GM23338 (cell line): ENCODE results near the gene RPL31. TPM values are rescaled to one million over a fixed set of nuclear protein-coding genes. Genes with fewer than 3 reads are reported as not detected.

ENCODE experiments used
- ATAC-seq: fragments of 200-7000 bp; cut with Tn5 transposase; 3 replicates; pipeline ENCODE4 v1.9.1; 2020
- DNase-seq: peaks from one replicate; pipeline ENCODE4 v3.0.0-alpha.2; 2015; ENCODE audit warnings: low spot score
- H2AFZ ChIP-seq: fragments of 200-600 bp; sonication (generic); 2 replicates; pipeline ENCODE4 v1.8.0; 2016; ENCODE audit warnings: antibody characterized with exemption, mild to moderate bottlenecking, moderate library complexity
- H3F3A ChIP-seq: fragments of 200-600 bp; sonication (generic); replicated peaks from 2 replicates; pipeline ENCODE4 v1.8.0; 2017; ENCODE audit warnings: antibody characterized with exemption, mixed run types, low read depth
- H3K27ac ChIP-seq: fragments of 200-600 bp; sonication (generic); 2 replicates; pipeline ENCODE4 v1.6.1; 2016; ENCODE audit warnings: low read depth
- H3K27me3 ChIP-seq: fragments of 200-600 bp; sonication (generic); 2 replicates; pipeline ENCODE4 v1.8.0; 2016; ENCODE audit warnings: mild to moderate bottlenecking, mixed run types, moderate library complexity; ENCODE audit not compliant: insufficient read depth
- H3K36me3 ChIP-seq: fragments of 200-600 bp; sonication (generic); 2 replicates; pipeline ENCODE4 v1.8.0; 2016; ENCODE audit warnings: mild to moderate bottlenecking; ENCODE audit not compliant: insufficient read depth
- H3K4me1 ChIP-seq: fragments of 200-600 bp; sonication (generic); 2 replicates; pipeline ENCODE4 v1.8.0; 2016; ENCODE audit warnings: mild to moderate bottlenecking, moderate library complexity; ENCODE audit not compliant: insufficient read depth
- H3K4me2 ChIP-seq: fragments of 200-600 bp; sonication (generic); 2 replicates; pipeline ENCODE4 v1.7.1; 2017; ENCODE audit warnings: mixed run types
- H3K4me3 ChIP-seq: fragments of 200-600 bp; sonication (generic); 2 replicates; pipeline ENCODE4 v1.6.1; 2016; ENCODE audit warnings: mixed run types
- H3K79me2 ChIP-seq: fragments of 200-600 bp; sonication (generic); replicated peaks from 2 replicates; pipeline ENCODE4 v1.8.0; 2017; ENCODE audit warnings: mild to moderate bottlenecking; ENCODE audit not compliant: insufficient read depth
- H3K9me2 ChIP-seq: fragments of 200-600 bp; sonication (generic); 2 replicates; pipeline ENCODE4 v1.8.0; 2017; ENCODE audit not compliant: insufficient read depth
- H4K20me1 ChIP-seq: fragments of 200-600 bp; sonication (generic); replicated peaks from 2 replicates; pipeline ENCODE4 v1.8.0; 2017; ENCODE audit warnings: mild to moderate bottlenecking; ENCODE audit not compliant: insufficient read depth
- H3K27ac Mint-ChIP-seq: 2 replicates; pipeline ENCODE4 v1.8.0; 2020; ENCODE audit warnings: inconsistent platforms, mild to moderate bottlenecking, moderate library complexity, mixed read lengths
- H3K27me3 Mint-ChIP-seq: 3 replicates; pipeline ENCODE4 v1.8.0; 2022; ENCODE audit warnings: low read depth, mild to moderate bottlenecking, moderate library complexity, mixed read lengths, inconsistent platforms; ENCODE audit not compliant: insufficient read depth, poor library complexity
- H3K36me3 Mint-ChIP-seq: 3 replicates; pipeline ENCODE4 v1.8.0; 2021; ENCODE audit warnings: low read depth, mild to moderate bottlenecking, inconsistent platforms, moderate library complexity, mixed read lengths
- H3K4me1 Mint-ChIP-seq: 3 replicates; pipeline ENCODE4 v1.8.0; 2020; ENCODE audit warnings: mild to moderate bottlenecking, inconsistent platforms, mixed read lengths
- H3K4me3 Mint-ChIP-seq: 3 replicates; pipeline ENCODE4 v1.8.0; 2021; ENCODE audit warnings: moderate library complexity, mild to moderate bottlenecking, inconsistent platforms, mixed read lengths
- H3K9me3 Mint-ChIP-seq: 3 replicates; pipeline ENCODE4 v1.8.0; 2020; ENCODE audit warnings: moderate library complexity, mild to moderate bottlenecking, inconsistent platforms, mixed read lengths
- CREB1 ChIP-seq: fragments of 250-450 bp; sonication (Bioruptor Pico); IDR thresholded peaks from 2 replicates; pipeline ENCODE4 v1.5.0; 2020; ENCODE audit warnings: low read depth, mild to moderate bottlenecking, moderate library complexity
- EZH2 ChIP-seq: fragments of 200-600 bp; sonication (generic); IDR thresholded peaks from one replicate; pipeline ENCODE4 v1.8.0; 2017; ENCODE audit warnings: antibody characterized with exemption, mild to moderate bottlenecking, low read depth; ENCODE audit not compliant: unreplicated experiment
- EZH2phosphoT487 ChIP-seq: fragments of 200-600 bp; sonication (generic); IDR thresholded peaks from one replicate; pipeline ENCODE4 v1.8.1; 2018; ENCODE audit warnings: antibody characterized with exemption; ENCODE audit not compliant: unreplicated experiment
- JUNB ChIP-seq: IDR thresholded peaks from one replicate; pipeline ENCODE4 v1.6.1; 2016; ENCODE audit warnings: antibody characterized with exemption; ENCODE audit not compliant: unreplicated experiment
- NANOG ChIP-seq: IDR thresholded peaks from 2 replicates; pipeline ENCODE4 v1.6.1; 2016; ENCODE audit warnings: antibody characterized with exemption, borderline replicate concordance
- POLR2AphosphoS5 ChIP-seq: IDR thresholded peaks from 2 replicates; pipeline ENCODE4 v1.6.1; 2016; ENCODE audit warnings: antibody characterized with exemption, low read depth
- STAT1 ChIP-seq: IDR thresholded peaks from one replicate; pipeline ENCODE4 v1.6.1; 2016; ENCODE audit warnings: antibody characterized with exemption; ENCODE audit not compliant: unreplicated experiment
- ZNF114 ChIP-seq: fragments of 250-450 bp; sonication (Bioruptor Pico); IDR thresholded peaks from 2 replicates; pipeline ENCODE4 v1.5.0; 2020; ENCODE audit warnings: mild to moderate bottlenecking, moderate library complexity
- ZNF331 ChIP-seq: fragments of 250-450 bp; sonication (Bioruptor Pico); IDR thresholded peaks from 2 replicates; pipeline ENCODE4 v1.5.0; 2020; ENCODE audit warnings: low read depth, mild to moderate bottlenecking, moderate library complexity
- polyA plus RNA-seq: library from polyadenylated mRNA; unstranded; fragments of >200 nt; fragmentation: Nextera tagmentation; extraction: Ambion mirVana; gene quantifications from 2 replicates; pipeline ENCODE4 v1.2.1, GENCODE V29; 2016
- total RNA-seq: library from RNA; depleted of rRNA; stranded (reverse); fragments of >200 nt; shearing (Covaris generic); gene quantifications from 2 replicates; pipeline ENCODE4 v1.2.3, GENCODE V29; 2014
- TF ChIP-seq, protein P1 (sequence below): IDR thresholded peaks from one replicate; pipeline ENCODE4 v1.6.1; 2018; ENCODE audit warnings: antibody characterized with exemption; ENCODE audit not compliant: unreplicated experiment
- TF ChIP-seq, protein P2 (sequence below): fragments of 250-450 bp; sonication (Bioruptor Pico); IDR thresholded peaks from 2 replicates; pipeline ENCODE4 v1.5.0; 2020; ENCODE audit warnings: mild to moderate bottlenecking, moderate library complexity
- TF ChIP-seq, protein P3 (sequence below), 2 experiments: fragments of 200-600 bp in 1 of 2; sonication (generic) in 1 of 2; conservative IDR thresholded peaks; 2 replicates each; pipeline versions ENCODE4 v1.5.1 to v1.6.1; 2016 to 2017; ENCODE audit warnings: antibody characterized with exemption in 2 of 2, low read depth in 2 of 2, mild to moderate bottlenecking in 2 of 2, moderate library complexity in 1 of 2
- TF ChIP-seq, protein P4 (sequence below): IDR thresholded peaks from 2 replicates; pipeline ENCODE4 v1.6.1; 2016; ENCODE audit warnings: antibody characterized with exemption

RPL31 gene
- total and polyA plus RNA-seq, 2 experiments from 2014 or later: 819 to 3,213 TPM

DNA sequence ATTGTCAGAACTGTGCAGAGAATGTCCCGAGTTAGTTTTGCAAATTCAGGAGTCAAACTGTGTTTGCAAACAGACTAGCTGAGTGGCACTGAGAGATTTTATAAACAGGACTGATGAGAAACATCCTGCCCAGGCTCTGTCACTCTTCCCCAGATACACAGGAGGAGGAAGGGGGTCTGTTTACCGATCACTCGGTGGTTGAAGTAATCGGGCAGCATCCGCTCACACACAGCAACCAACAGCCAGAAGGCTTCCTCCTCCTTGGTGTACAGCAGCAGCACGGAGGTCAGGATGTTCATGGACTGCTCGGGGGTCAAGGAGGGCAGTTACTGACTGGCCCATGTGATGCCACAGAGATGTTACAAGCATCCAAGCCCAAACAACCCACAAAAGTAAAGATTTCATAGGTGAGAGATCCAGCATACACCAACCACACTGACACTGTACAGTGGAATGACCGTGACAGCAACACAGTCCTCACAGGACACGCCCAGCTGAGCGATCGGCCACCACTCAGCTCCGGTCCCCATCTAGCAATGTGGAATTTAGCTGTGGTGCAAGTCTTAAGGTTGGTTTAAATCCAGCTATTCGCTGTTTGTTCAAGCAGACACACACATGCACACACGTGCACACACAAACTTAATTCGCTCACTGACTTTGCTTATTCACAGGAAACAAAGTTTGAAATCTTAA, 30.1 kb downstream of the RPL31 start:
- Mint-ChIP-seq H3K4me1 (peaks cover 3% of the 10 kb centered on the region; the same call in 1 of the 3 replicates), H3K36me3 (peaks cover 84% of the 10 kb centered on the region), H3K9me3 (no peaks in the 10 kb centered on the region), H3K27ac (no peak overlapping the region), H3K4me3 (no peak overlapping the region), H3K27me3 (peaks cover 10% of the 10 kb centered on the region)
- H3K79me2 ChIP-seq: no peaks in the 10 kb centered on the region
- no peak overlapping the region for H2AFZ ChIP-seq
- H4K20me1 ChIP-seq: peaks cover 3% of the 10 kb centered on the region; the same call in 1 of the 2 replicates
- H3K36me3 ChIP-seq: peaks cover 8% of the 10 kb centered on the region
- DNase-seq (no peak), ATAC-seq (no peak)
- no peaks in the 10 kb centered on the region for H3K4me1 ChIP-seq
- no peaks in the 10 kb centered on the region for H3F3A ChIP-seq
- no peak overlapping the region for H3K27ac ChIP-seq
- H3K9me2 ChIP-seq: no peaks in the 10 kb centered on the region
- no peak overlapping the region for H3K4me3 ChIP-seq
- TF ChIP-seq, protein P1, sequence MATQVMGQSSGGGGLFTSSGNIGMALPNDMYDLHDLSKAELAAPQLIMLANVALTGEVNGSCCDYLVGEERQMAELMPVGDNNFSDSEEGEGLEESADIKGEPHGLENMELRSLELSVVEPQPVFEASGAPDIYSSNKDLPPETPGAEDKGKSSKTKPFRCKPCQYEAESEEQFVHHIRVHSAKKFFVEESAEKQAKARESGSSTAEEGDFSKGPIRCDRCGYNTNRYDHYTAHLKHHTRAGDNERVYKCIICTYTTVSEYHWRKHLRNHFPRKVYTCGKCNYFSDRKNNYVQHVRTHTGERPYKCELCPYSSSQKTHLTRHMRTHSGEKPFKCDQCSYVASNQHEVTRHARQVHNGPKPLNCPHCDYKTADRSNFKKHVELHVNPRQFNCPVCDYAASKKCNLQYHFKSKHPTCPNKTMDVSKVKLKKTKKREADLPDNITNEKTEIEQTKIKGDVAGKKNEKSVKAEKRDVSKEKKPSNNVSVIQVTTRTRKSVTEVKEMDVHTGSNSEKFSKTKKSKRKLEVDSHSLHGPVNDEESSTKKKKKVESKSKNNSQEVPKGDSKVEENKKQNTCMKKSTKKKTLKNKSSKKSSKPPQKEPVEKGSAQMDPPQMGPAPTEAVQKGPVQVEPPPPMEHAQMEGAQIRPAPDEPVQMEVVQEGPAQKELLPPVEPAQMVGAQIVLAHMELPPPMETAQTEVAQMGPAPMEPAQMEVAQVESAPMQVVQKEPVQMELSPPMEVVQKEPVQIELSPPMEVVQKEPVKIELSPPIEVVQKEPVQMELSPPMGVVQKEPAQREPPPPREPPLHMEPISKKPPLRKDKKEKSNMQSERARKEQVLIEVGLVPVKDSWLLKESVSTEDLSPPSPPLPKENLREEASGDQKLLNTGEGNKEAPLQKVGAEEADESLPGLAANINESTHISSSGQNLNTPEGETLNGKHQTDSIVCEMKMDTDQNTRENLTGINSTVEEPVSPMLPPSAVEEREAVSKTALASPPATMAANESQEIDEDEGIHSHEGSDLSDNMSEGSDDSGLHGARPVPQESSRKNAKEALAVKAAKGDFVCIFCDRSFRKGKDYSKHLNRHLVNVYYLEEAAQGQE: no peak
- TF ChIP-seq, protein P2, sequence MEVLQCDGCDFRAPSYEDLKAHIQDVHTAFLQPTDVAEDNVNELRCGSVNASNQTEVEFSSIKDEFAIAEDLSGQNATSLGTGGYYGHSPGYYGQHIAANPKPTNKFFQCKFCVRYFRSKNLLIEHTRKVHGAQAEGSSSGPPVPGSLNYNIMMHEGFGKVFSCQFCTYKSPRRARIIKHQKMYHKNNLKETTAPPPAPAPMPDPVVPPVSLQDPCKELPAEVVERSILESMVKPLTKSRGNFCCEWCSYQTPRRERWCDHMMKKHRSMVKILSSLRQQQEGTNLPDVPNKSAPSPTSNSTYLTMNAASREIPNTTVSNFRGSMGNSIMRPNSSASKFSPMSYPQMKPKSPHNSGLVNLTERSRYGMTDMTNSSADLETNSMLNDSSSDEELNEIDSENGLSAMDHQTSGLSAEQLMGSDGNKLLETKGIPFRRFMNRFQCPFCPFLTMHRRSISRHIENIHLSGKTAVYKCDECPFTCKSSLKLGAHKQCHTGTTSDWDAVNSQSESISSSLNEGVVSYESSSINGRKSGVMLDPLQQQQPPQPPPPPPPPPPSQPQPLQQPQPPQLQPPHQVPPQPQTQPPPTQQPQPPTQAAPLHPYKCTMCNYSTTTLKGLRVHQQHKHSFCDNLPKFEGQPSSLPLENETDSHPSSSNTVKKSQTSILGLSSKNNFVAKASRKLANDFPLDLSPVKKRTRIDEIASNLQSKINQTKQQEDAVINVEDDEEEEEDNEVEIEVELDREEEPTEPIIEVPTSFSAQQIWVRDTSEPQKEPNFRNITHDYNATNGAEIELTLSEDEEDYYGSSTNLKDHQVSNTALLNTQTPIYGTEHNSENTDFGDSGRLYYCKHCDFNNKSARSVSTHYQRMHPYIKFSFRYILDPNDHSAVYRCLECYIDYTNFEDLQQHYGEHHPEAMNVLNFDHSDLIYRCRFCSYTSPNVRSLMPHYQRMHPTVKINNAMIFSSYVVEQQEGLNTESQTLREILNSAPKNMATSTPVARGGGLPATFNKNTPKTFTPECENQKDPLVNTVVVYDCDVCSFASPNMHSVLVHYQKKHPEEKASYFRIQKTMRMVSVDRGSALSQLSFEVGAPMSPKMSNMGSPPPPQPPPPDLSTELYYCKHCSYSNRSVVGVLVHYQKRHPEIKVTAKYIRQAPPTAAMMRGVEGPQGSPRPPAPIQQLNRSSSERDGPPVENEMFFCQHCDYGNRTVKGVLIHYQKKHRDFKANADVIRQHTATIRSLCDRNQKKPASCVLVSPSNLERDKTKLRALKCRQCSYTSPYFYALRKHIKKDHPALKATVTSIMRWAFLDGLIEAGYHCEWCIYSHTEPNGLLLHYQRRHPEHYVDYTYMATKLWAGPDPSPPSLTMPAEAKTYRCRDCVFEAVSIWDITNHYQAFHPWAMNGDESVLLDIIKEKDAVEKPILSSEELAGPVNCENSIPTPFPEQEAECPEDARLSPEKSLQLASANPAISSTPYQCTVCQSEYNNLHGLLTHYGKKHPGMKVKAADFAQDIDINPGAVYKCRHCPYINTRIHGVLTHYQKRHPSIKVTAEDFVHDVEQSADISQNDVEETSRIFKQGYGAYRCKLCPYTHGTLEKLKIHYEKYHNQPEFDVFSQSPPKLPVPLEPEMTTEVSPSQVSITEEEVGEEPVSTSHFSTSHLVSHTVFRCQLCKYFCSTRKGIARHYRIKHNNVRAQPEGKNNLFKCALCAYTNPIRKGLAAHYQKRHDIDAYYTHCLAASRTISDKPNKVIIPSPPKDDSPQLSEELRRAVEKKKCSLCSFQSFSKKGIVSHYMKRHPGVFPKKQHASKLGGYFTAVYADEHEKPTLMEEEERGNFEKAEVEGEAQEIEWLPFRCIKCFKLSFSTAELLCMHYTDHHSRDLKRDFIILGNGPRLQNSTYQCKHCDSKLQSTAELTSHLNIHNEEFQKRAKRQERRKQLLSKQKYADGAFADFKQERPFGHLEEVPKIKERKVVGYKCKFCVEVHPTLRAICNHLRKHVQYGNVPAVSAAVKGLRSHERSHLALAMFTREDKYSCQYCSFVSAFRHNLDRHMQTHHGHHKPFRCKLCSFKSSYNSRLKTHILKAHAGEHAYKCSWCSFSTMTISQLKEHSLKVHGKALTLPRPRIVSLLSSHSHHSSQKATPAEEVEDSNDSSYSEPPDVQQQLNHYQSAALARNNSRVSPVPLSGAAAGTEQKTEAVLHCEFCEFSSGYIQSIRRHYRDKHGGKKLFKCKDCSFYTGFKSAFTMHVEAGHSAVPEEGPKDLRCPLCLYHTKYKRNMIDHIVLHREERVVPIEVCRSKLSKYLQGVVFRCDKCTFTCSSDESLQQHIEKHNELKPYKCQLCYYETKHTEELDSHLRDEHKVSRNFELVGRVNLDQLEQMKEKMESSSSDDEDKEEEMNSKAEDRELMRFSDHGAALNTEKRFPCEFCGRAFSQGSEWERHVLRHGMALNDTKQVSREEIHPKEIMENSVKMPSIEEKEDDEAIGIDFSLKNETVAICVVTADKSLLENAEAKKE (CRISPR knock-in tag): no peak
- TF ChIP-seq EZH2phosphoT487 (no peak), ZNF114 (no peak), EZH2 (no peak), POLR2AphosphoS5 (no peak), CREB1 (CRISPR knock-in tag) (no peak), STAT1 (no peak), NANOG (no peak), JUNB (no peak), ZNF331 (CRISPR knock-in tag) (no peak)
- TF ChIP-seq, protein P3, sequence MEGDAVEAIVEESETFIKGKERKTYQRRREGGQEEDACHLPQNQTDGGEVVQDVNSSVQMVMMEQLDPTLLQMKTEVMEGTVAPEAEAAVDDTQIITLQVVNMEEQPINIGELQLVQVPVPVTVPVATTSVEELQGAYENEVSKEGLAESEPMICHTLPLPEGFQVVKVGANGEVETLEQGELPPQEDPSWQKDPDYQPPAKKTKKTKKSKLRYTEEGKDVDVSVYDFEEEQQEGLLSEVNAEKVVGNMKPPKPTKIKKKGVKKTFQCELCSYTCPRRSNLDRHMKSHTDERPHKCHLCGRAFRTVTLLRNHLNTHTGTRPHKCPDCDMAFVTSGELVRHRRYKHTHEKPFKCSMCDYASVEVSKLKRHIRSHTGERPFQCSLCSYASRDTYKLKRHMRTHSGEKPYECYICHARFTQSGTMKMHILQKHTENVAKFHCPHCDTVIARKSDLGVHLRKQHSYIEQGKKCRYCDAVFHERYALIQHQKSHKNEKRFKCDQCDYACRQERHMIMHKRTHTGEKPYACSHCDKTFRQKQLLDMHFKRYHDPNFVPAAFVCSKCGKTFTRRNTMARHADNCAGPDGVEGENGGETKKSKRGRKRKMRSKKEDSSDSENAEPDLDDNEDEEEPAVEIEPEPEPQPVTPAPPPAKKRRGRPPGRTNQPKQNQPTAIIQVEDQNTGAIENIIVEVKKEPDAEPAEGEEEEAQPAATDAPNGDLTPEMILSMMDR (conservative IDR thresholded peaks at IDR 0.05; ENCODE audit: low read depth in 2 of 2): no peak
- TF ChIP-seq, protein P4, sequence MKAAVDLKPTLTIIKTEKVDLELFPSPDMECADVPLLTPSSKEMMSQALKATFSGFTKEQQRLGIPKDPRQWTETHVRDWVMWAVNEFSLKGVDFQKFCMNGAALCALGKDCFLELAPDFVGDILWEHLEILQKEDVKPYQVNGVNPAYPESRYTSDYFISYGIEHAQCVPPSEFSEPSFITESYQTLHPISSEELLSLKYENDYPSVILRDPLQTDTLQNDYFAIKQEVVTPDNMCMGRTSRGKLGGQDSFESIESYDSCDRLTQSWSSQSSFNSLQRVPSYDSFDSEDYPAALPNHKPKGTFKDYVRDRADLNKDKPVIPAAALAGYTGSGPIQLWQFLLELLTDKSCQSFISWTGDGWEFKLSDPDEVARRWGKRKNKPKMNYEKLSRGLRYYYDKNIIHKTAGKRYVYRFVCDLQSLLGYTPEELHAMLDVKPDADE: no peak
- no peaks in the 10 kb centered on the region for H3K27me3 ChIP-seq
- no peak overlapping the region for H3K4me2 ChIP-seq
